Stimulated activated CD4-positive, alpha-beta T cell treated with anti-CD3 and anti-CD28 coated beads, Interleukin-15, amount 100 ng/mL, for 24 hours (primary cell): ENCODE data around the gene B3GAT2.

Source experiments
- DNase-seq: peaks from one replicate; pipeline ENCODE4 v3.0.0-alpha.2; 2020

The B3GAT2 gene

DNA sequence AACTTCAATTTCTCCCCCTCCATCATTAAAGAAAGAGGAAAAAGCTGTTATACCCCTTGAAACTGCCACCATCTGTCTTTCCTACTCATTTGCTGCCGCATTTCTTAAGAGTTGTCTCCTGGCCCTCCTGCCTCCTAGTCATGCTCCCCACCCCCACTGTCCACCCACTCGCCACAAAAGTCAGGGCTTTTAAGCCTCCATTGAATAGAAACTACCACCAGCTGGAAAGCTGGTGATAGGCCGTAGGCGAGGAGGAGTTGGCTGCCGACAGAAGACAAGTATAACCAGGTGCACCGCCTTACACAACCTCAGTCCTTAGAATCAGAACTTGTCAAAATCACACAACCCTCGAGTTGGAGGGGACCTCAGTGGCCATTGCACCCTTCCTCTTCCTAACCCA lies 67.6 kb downstream of the B3GAT2 start:
- DNase-seq: no peak

DNA sequence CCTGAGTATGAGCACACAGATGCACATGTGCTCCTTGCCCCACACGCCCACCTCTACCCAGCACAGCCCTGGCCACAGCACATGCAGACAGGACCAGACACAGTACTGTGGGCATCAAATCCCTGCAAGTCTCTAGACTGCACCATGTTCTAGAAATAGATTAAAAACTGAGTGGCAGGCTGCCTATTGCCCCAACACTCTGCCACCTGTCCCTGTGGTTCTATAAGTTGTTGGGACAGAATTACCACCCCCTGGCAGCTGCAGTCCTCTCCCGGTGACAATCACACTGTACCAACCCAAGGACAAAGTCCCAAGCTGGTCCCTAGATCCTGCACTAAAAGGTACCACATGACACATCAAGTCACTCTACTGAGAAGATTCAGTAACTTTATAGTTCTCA lies 70.2 kb downstream of the B3GAT2 start:
- no peak for DNase-seq

DNA sequence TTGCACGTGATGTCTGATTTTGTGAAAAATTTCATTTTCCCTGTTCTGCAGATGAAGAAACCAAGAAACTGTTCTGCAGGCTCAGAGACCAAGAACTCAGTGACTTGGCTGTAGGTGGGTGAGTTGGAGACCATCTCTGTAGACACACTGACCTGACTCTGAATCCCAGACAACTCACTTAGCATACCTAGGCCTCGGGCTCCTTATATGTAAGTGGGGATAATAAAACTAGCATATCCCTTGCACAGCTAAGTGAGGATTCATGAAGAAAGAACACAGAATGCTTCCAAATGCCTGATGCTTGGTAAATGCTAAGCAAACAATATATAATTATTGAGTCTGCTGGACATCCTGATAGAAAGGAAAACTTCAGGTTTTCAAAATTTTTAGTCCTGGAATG lies 70.8 kb downstream of the B3GAT2 start:
- no peak for DNase-seq

DNA sequence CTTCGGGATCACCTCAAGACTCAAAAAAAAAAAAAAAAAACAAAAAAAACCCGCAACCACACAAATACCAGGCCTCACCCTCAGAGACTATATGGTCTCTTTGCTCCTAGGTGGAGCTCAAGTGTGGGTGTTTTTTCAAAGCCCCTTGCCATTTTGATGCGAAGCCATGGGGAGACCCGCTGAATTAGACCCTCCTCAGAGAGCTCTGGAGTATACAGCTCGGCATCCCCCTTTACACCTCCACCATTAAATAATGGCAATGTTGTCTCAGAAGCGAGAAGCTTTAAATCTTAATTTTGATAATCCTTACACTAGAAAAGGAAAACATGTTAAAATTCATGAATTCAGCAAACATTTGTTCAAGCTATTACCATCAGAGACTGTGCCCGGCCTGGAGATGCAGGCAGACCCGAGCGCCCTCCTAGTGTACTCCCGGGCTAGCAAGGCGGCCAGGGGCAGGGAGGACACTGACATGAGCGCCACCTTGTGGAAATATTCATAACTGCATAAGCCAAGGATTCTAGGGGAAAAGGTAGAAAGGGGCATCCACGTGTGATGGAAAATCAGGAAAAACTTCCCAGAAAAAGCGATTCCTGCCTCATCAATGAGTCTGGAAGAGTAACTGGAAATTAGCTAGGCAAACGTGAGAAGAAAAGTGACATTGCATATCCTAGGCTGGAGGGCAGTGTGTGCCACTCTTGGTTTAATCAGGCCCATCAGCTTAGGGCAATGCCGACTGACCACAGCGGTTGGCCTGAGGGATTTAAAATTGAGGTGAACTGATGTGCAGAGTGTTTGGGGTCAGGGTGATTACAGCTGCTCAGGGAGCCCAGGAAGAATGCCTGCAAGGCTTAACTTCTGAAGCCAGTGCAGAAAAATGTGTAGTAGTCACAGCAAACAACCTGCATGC lies 72.5 kb downstream of the B3GAT2 start:
- peak; percentile 55 for DNase-seq

DNA sequence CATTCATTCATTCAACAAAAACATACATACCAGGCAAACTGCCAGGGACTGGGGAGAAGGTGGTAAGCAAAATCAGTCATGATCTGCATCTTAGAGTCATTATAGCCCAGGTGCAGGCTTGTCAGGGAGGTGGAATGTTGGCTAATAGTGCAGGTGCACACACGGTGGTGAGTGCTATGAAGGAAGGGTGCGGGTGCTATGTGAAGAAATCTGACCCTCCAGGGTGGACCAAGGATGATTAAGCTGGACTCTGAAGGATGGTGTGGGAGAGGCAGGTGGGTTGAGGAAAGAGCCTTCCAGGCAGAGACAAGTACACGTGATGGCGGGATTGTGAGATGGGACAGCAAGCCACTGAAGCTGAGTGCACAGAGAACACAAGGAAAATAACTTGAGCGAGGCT lies 77.4 kb downstream of the B3GAT2 start:
- no peak for DNase-seq

DNA sequence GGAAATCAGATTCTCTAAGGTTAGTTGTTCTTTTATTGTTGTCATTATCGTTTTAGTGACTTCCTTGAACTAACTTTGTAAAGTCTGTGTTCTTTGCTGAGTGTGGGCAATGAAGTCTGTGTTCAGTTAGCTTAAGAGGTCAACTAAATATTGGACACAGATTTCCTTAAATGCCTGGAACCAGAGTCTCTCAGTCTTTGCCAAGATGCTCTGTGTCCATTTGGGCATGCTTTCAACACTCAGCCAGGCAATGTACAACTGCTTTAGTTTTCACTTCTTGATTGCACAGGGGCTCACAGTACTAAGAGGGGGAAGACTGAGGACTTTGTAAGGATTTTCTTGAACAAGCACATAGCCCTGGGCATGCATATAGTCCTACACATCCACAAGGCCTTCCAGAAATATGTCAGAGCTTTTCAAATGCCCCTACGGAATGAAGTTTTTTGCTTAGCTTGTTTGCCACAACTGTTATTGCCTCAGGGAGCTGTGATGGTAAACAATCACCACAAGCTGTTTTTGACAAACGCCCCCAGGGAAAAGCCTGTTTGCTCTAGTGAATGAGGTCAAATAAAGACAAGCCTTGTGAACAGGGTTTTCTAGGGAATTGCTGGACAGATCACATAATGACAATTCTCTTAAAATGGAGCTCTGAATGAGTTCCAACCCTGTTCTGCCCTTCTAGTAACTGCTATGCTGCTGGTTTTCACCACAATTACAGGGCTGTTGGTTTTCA lies 82.5 kb downstream of the B3GAT2 start:
- no peak for DNase-seq

DNA sequence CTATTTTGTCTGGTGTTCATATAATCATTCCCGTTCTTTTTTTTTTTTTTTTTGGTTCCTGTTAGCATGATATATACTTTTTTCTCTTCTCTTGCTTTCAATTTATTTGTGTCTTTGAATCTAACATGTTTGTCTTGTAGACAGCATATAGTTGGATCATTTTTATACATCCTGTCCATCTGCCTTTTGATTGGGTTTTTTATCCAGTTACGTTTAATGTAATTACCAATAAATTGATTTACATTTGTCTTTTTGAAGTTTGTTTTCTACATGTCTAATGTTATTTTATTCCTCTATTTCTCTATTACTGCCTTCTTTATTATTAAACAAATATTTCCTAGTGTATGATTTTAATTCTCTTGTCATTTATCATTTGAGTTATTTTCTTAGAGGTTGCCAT lies 84.4 kb downstream of the B3GAT2 start:
- no peak for DNase-seq

DNA sequence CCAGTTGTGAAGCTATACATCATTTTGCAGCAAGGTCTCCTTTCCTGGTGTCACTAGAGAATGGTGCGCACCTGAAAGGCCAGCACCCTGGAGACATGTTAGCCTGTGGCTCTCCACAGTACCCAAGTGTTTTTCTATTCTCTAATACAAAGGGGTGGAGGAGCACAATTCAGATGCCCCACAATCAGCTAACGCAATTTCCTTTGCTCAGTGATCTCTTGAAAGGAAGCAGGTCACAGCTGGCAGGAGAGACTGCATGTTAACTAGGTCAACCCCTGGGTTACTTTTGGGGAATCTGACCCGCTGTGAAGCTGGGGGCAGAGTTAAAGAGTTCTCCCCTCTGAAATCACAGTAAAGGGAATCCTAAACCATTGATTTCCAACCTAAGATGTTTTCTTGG lies 92.5 kb downstream of the B3GAT2 start:
- no peak for DNase-seq

DNA sequence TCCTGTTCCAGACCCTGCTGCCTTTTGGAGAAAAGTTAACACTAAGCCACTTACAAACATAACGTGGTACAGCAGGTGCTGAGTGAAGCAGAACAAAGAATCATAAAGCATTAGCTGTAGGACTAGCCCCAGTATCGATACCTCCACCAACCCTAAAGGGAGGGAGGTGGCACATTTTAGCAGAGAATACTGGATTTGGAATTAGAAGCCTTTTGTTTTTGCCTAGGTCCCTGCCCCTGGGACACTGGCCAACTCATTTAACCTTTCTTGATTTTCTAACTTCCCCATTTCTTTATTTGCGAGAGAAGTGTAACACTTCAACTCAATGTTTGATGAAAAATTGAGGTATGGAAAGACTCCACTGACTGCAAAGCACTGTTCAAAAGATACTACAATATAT lies 93.5 kb downstream of the B3GAT2 start:
- DNase-seq: no peak

DNA sequence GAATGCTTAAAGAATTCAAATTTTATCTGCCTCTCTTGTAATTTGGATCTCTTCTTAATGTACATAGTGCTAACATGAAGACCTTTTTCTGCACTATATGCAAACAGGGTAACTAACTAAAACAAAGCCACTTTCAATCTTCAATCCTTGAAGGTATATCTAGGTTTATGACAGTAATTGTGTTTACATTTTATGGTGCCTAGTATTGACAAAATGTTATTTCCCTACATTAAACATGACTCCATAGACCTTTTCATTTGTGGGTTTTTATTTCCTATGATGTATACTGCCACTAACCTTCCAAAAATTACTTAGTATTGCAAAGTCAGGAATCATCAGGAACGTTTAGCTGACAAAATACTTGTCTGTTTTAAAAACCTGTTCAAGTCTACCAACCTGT lies 95.9 kb downstream of the B3GAT2 start:
- DNase-seq: no peak

DNA sequence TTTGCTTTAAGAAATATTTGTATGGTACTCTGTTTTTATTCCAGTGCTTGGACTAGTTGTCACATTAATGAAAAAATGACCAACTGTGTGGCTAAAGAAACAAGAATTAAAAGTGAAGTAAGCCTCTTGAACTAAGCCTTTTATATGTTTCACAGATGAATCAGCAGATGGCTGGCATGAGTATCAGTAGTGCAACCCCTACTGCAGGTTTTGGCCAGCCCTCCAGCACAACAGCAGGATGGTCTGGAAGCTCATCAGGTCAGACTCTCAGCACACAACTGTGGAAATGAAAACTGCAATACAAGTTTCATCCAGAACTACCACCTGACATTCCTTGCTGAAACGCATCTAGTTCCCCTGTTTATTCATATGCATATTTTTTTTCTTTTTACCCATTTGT lies 96.8 kb downstream of the B3GAT2 start:
- no peak for DNase-seq

DNA sequence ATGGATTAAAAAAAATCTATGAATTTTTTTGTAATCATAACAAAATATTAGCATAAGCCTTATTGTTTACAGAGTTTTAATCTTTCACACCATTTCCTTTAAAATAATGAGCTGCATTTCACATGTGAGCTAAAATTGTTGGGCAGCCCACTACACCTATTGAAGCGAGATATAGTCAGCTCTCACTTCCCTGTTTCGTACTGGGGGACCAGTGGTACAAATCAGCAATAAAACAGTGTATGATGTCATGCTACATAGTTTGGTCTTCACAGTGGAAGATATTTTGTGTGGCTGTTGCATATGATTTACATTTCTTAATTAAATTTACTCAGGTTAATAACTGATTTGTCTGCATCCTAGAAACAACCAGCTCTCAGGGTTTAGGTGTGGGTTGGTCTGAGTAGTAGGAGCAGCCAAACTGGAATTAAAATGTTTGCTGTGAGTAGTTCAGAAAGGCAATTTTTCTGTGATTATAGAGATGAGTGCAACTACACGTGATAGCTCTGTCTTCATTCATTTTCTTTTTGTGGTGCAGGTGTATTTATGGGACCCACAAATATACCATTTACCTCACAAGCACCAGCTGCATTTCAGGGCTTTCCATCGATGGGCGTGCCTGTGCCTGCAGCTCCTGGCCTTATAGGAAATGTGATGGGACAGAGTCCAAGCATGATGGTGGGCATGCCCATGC lies 99.3 kb downstream of the B3GAT2 start:
- no peak for DNase-seq

DNA sequence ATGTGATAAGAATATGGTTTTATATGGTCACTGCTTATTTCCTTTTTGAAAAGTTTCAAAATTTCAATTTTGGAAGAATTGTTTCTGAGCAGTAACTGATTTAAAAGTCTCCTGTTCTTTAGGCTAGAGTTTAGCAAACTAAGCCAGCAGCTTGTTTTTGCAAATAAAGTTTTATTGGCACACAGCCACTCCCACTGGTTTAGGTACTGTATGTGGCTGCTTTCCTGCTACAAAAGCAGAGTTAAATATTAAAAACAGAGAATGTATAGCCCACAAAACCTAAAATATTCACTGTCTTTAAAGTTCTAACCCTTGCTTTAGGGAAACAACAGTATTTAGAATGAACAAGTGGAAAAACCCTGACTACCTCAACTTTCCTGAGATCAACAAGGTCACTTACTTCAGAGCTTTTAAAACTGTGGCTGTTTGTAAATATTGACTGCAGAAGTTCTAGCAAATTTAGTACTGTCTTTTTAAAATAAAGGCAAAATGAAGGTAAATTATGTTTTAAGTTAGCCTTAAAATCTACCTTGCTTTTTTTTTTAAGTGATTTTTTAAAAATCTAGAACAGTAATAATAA lies 104.1 kb downstream of the B3GAT2 start:
- DNase-seq: no peak

DNA sequence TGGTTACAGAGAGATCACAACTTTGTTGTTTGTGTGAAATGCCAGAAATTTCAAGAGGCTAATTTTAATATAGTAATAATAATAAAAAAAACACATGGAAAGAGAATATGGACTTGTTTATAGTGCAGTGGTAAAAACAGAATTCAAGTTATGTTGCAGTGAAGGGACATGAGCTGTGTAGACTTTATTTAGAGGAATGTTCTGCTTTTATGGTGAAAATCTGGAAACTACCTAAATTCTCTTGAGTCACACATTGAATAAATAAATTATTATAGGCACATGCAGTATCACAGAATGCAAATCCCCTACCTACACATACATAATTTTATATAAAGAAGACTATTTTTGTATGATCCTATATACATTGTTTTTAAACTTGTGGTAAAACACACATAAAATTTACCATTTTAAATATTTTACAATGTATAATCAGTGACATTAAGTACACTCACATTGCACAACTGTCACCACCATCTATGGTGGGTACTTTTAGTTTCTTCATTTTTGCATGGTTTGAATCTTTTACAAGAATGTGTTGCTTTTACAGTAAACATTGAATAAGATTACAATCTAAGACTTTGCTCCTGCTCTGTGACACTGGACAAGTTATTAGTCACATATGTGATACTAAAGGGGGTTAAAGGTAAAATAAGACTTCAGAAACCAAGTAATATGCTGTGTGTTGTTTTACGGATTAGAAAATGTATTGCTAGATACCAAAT lies 107.4 kb downstream of the B3GAT2 start:
- DNase-seq: no peak

DNA sequence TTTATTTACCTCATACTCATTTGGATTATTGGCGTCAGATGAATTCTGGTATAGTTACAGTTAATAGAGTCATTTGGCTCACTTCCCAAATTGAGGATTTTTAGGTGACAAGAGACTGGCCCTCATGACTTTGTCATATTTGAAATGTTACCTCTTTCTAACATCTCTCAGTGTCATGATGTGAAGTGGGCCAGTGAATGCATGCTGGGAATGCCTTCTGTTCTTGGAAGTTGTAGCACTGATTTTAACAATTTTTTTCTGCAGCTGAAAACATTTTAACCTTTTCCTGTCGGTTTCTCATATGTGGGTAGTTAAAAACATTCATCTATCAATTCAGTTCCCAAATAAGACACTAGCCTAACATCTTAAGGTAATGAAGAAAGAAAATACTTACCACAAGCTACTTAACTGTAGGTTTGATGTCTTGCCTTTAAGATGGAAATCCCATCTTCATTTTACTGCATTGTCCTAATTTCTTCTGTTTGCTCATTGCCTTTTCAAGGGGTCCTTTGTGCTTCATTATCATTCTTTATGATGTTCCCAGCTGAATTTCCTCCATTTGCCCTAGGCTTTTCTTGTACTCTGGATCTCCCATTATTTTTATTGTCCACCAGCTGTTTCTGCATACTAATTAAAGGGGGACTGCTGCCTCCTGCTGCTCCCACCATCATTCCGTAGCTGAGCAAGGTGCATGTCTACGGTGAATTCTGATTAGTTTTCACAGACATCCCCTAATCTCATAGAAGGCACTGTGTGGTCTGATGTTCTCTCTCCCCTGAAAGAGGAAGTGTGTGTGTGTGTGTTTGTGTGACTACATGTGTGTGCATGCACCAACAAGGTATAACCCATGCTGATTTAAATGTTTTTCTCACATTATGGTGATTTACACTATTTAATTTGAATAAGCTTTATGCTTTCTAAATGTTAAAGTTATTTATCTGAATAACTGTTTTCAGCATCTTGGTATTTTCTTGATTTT lies 109.5 kb downstream of the B3GAT2 start:
- DNase-seq: no peak

DNA sequence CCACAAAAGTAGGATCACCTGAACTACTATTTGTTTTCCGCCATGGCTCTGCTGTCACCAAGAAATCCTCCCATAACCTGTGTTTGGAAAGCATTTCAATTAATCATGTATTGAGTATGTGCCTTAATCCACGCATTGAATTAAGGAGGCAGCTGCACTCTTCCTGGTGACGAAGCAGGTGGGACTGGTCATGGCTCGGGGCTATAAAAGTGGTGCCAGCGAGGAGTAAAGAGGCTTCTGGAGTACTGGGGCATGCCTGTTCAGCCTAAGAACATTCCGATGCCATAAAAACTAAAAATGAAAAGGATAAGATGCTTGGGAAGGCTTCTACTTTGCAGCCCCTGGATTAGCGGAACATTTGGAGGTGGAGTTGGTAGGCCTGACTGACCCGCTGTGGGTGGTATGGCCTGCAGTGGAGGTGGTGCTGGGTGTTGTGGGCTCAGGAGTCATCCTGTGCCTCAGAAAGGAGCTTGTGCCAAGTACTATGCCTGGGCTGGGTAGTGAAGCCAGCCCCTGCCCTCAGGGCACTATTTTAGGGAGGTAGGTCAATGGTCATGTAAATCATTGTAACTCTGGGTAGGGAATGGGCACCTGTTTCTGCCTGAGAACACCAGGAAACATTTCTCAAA lies 110.5 kb downstream of the B3GAT2 start:
- DNase-seq: no peak

DNA sequence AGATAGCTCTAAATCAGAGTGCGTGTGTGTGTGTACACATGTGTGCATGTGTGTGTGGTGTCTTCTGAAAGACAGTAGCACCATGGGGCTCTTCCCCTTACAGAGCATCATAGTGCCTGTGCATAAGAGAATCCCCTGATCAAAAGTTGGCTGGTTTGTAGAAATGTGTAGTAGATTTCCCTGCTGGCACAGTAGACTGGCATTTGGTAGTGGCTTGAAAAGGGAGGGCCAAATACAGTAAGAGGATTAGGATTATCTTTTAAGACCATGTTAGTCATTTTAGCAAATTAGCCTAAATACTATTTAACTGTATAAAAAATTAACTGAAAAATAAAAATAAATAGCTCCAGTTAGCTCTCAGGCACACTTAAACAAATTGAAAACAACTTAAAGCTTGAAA lies 112.6 kb downstream of the B3GAT2 start:
- no peak for DNase-seq

DNA sequence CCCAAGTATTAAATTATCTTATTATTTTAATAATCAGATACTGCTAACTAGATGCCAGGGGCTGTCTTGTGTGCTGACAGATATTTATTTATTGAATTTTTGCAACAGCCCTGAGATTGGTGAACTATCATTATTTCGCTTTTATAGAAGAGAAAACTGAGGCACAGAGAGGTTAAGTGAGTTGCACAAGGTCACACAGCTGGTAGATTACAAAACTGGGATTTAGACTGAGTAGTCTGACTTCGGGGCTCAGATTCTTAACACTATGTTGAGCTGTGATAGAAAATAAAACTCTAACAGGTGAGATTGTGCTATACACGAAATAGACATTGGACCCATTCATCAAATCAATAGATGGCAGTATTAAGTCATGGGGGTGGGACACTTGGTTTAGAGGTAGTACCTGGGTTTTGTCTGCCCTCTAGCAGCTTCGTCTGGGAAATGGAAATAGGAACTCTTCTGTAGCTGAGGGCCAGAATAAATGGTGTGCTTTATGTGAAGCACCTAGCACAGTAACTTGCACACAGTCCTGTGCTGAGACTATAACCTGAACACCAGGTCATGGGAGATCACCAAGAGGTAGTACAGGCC lies 113.4 kb downstream of the B3GAT2 start:
- DNase-seq: no peak

DNA sequence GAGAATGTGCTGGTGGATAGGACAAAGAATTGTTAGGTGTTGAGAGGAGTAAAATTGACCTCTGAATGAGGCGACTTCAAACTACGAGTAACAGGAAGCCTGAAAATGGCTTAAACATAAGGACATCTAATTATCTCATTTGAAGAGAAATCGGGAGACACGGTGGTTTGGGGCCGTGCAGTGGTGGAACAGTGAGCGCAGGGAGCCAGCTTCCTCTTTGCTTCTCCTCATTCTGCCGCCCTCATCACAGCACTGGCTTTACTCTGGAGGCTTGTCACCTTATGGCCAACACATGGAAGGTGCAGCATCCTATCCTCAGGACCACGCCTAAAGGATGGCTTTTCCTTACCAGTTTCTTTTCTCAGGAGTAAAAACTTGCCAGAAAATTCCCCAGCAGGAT lies 114.3 kb downstream of the B3GAT2 start:
- DNase-seq: no peak

DNA sequence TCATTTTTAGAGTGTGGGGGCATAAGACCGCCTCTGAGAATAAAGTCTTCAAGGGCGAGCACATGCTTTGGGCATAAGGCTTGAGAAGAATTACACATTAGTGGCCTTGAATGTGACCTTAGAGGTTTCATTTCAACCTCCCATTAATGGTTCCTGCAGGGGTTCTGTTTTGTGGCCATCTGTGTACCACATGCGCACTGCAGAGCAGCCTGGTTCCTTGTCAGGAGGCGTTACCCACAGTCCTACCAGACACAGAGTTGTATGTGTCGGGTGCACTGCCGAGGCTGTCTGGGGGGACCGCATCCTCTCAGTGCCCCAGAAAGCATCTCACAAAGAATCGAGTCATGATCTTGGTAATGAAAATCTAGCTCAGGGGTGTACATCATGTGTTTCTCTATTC lies 115.7 kb downstream of the B3GAT2 start:
- DNase-seq: no peak
